GM10248 (cell line): ENCODE data around the gene BLMH.

Experiments used
- CTCF ChIA-PET: fragments of 300-600 bp; sonication (Branson Sonifier 250); formaldehyde crosslinking; extraction: SDS; loops from one replicate; lab custom pipeline; 2021; ENCODE audit warnings: antibody characterized with exemption; lab: Yijun Ruan, JAX
- POLR2A ChIA-PET: fragments of 350-650 bp; sonication (Branson Sonifier 250); formaldehyde crosslinking; extraction: SDS; loops from one replicate; lab custom pipeline; 2020; ENCODE audit warnings: antibody characterized with exemption; lab: Yijun Ruan, JAX
- DNase-seq: peaks from one replicate; pipeline ENCODE4 v3.0.0; 2012; ENCODE audit errors: extremely low spot score
- CTCF ChIP-seq: IDR thresholded peaks from 2 replicates; pipeline ENCODE4 v1.5.1; 2012; ENCODE audit warnings: mild to moderate bottlenecking, low read depth; ENCODE audit errors: extremely low read depth, missing control alignments, control extremely low read depth

Gene BLMH

GRCh38 chr17:30323262-30323894, 31.6 kb upstream of the BLMH start:
- no peak for TF ChIP-seq CTCF
- ChIA-PET CTCF (interaction anchor here (1.1 to 3.2 kb wide), 6 partner anchors 13 to 230 kb away, joined by 3 to 23 read pairs (median 6); no protein-coding TSS in a partner anchor), POLR2A (no interaction called here)
- DNase-seq, result no peak

GRCh38 chr17:30321314-30321713, 29.6 kb upstream of the BLMH start:
- CTCF ChIA-PET, result interaction anchor here (1.0 to 2.6 kb wide), 3 partner anchors 9 to 20 kb away, joined by 3 to 10 read pairs (median 3); no protein-coding TSS in a partner anchor
- TF ChIP-seq CTCF, result no peak
- no peak for DNase-seq
- POLR2A ChIA-PET, result no interaction called here

GRCh38 chr17:30318155-30318554, 26.4 kb upstream of the BLMH start:
- ChIA-PET POLR2A (no interaction called here), CTCF (interaction anchor here (1.2 to 1.7 kb wide), 4 partner anchors 9 to 23 kb away, joined by 3 to 4 read pairs (median 4); no protein-coding TSS in a partner anchor)

GRCh38 chr17:30316736-30317135, 25.0 kb upstream of the BLMH start:
- DNase-seq, result no peak
- CTCF ChIA-PET, result interaction anchor here (1.4 to 1.5 kb wide), 2 partner anchors 10 to 11 kb away, joined by 4 to 6 read pairs; no protein-coding TSS in a partner anchor
- no peak for TF ChIP-seq CTCF
- POLR2A ChIA-PET, result no interaction called here

More at GRCh38 chr17:30318155-30318554, 26.4 kb upstream of the BLMH start:
- no peak for DNase-seq
- no peak for TF ChIP-seq CTCF

- DNase-seq, result no peak
- ChIA-PET CTCF (interaction anchor here (0.9 to 1.6 kb wide), 4 partner anchors 19 to 29 kb away, joined by 3 to 5 read pairs (median 4); no protein-coding TSS in a partner anchor), POLR2A (no interaction called here)
- no peak for TF ChIP-seq CTCF
Observed at GRCh38 chr17:30315106-30315505, 23.4 kb upstream of the BLMH start.

- POLR2A ChIA-PET, result no interaction called here
- no peak for DNase-seq
Observed at GRCh38 chr17:30314474-30314873, 22.7 kb upstream of the BLMH start.

More at GRCh38 chr17:30314474-30314873, 22.7 kb upstream of the BLMH start:
- no peak for TF ChIP-seq CTCF
- CTCF ChIA-PET, result interaction anchor here (0.9 to 1.6 kb wide), 3 partner anchors 22 to 28 kb away, joined by 3 to 5 read pairs (median 3); no protein-coding TSS in a partner anchor
